AG10803 (cell line): ENCODE data around the gene KCNK7.

Experiments used
- DNase-seq: peaks from one replicate; pipeline ENCODE4 v3.0.0; 2010; ENCODE audit warnings: low read depth
- H3K4me3 ChIP-seq: 2 replicates; pipeline ENCODE4 v1.5.1; 2011; ENCODE audit warnings: mild to moderate bottlenecking, low read length, control low read depth
- CTCF ChIP-seq: conservative IDR thresholded peaks from 2 replicates; pipeline ENCODE4 v1.5.1; 2011; ENCODE audit warnings: mild to moderate bottlenecking, low read length, control low read depth, inconsistent platforms

The KCNK7 gene

GRCh38 chr11:65624931-65625627 lies 29.5 kb upstream of the KCNK7 start:
- DNase-seq = no peak
- TF ChIP-seq CTCF = no peak

GRCh38 chr11:65623852-65624616 lies 28.4 kb upstream of the KCNK7 start:
- no peak for TF ChIP-seq CTCF
- DNase-seq = no peak
- no peak overlapping the region for H3K4me3 ChIP-seq

More at GRCh38 chr11:65624931-65625627, 29.5 kb upstream of the KCNK7 start:
- H3K4me3 ChIP-seq = no peak overlapping the region

- DNase-seq = no peak
- no peak overlapping the region for H3K4me3 ChIP-seq
- TF ChIP-seq CTCF = no peak
These were observed 27.6 kb upstream of the KCNK7 start for GRCh38 chr11:65623177-65623576.

- no peak for TF ChIP-seq CTCF
- no peak overlapping the region for H3K4me3 ChIP-seq
- DNase-seq = no peak
These were observed 26.4 kb upstream of the KCNK7 start for GRCh38 chr11:65622011-65622410.

GRCh38 chr11:65621460-65621859 lies 25.9 kb upstream of the KCNK7 start:
- no peak for TF ChIP-seq CTCF
- DNase-seq = no peak
- H3K4me3 ChIP-seq = no peak overlapping the region

- H3K4me3 ChIP-seq = no peak overlapping the region
- DNase-seq = no peak
- TF ChIP-seq CTCF = no peak
These were observed 25.1 kb upstream of the KCNK7 start for GRCh38 chr11:65620666-65621065.

GRCh38 chr11:65619281-65619928 lies 23.8 kb upstream of the KCNK7 start:
- H3K4me3 ChIP-seq = no peak overlapping the region
- DNase-seq = no peak
- no peak for TF ChIP-seq CTCF
